GM11168 (cell line): Measurements from ENCODE around the gene TAF1A.

ENCODE experiments used
- in situ Hi-C: fragments of 300-500 bp; cut with MboI; formaldehyde crosslinking; loops from one replicate; pipeline ENCODE4 v1.12.0; 2022; ENCODE audit warnings: low sequenced_read_pairs; ENCODE audit not compliant: unreplicated experiment

Gene TAF1A

GRCh38 chr1:222601257-222601656, 11.5 kb upstream of the TAF1A start:
- in situ Hi-C loops = no loop called here

- in situ Hi-C loops = no loop called here
Measured at GRCh38 chr1:222600281-222600680, 10.5 kb upstream of the TAF1A start.

GRCh38 chr1:222596696-222597095, 7.0 kb upstream of the TAF1A start:
- in situ Hi-C loops = no loop called here

DNA sequence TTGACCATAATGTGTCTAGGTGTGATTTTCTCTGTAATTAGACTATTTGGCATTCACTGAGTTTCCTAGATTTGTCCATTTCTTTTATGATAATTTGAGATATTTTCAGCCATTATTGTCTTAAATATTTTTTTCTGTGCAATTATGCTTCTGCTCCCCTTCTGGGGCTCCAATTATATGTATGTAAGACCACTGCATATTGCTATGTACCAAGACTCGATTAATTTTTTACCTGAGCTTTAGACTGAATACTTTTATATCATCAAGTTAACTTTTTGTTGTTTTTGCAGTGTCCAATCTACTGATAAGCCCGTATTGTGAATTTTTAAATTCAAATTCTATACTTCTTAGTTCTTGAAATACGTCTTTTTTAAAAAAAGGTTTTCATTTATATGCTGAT, 5.1 kb upstream of the TAF1A start:
- in situ Hi-C loops = no loop called here

- in situ Hi-C loops = no loop called here
Measured at GRCh38 chr1:222592171-222592570, 2.4 kb upstream of the TAF1A start.

DNA sequence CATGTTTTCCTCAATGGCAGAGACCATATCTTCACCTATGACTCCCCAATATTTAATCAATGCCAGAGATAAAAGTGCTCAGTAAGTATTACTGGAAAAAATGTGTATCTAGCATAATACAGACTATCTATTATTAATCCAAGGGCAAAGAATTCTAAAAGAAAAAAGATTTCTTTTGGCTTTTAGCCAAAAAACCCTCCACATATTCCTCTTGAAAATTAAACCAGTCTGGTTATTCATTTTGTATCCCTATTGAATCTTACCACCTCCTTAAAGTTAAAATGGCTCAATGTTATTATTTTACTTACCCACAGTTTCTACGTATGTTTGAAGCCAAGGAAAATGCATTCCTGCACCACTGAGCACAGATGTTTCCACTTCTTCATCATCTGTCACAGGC, 1.6 kb downstream of the TAF1A start:
- in situ Hi-C loops = no loop called here

DNA sequence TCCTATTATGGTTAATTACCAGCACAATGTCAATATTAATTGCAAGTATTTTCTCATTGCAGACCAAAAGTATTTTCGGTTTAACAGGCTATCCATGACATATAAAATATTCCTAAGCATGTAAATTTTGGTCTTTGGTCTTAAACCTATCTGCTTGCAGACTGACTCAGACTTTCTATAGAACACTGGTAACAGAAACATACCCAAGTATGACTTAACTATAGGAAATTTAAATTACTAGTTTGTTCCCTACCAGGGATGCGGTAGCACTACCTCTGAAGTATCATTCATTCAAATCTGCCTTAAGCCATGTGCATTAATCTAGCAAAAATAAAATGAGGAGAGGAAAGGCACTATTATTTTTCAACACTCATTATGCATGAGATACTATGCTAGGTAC, 2.9 kb downstream of the TAF1A start:
- in situ Hi-C loops = no loop called here

GRCh38 chr1:222583079-222583478, 6.7 kb downstream of the TAF1A start:
- in situ Hi-C loops = no loop called here

- in situ Hi-C loops = no loop called here
Measured at GRCh38 chr1:222582099-222582774, 7.5 kb downstream of the TAF1A start.

DNA sequence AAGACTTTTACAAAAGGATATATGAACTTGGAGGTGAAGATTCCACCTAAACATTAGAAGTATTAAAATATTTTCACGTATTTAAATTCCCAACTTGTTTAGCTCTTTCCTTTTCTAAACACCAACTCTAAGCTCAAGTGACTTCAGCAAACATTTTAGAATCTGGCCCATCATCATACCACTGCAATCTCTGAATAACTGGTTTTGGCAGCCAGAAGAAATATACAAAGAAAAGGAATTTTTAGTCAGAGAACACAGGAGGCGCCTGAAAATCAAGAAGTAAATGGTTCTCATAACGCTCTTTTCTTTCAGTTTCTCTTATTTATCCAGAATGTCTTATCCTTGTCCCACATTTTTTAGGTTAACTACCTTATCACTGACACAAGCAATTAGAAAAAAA, 10.4 kb downstream of the TAF1A start:
- in situ Hi-C loops = no loop called here

- in situ Hi-C loops = no loop called here
Measured at GRCh38 chr1:222570837-222571236, 18.9 kb downstream of the TAF1A start.

DNA sequence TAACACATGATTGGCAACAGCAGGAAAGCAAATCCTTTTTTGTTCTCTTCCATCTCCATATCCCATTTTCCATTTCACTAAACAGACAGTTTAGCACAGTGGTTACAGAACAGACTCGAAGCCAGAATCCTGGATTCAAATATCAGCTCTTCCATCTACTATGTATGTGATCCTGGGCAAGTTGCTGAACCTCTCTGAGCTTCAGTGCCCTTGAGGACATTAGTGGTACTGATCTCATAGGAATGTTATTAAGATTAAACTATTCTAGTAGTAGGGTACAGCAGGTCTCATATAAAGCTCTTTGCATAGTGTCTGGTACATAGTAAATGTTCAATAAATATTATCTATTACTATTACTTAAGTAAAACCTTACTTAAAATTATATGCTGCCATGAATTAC, 28.1 kb downstream of the TAF1A start:
- in situ Hi-C loops = no loop called here

GRCh38 chr1:222557574-222557973, 32.2 kb downstream of the TAF1A start:
- in situ Hi-C loops = no loop called here

GRCh38 chr1:222557148-222557547, 32.6 kb downstream of the TAF1A start:
- in situ Hi-C loops = no loop called here

DNA sequence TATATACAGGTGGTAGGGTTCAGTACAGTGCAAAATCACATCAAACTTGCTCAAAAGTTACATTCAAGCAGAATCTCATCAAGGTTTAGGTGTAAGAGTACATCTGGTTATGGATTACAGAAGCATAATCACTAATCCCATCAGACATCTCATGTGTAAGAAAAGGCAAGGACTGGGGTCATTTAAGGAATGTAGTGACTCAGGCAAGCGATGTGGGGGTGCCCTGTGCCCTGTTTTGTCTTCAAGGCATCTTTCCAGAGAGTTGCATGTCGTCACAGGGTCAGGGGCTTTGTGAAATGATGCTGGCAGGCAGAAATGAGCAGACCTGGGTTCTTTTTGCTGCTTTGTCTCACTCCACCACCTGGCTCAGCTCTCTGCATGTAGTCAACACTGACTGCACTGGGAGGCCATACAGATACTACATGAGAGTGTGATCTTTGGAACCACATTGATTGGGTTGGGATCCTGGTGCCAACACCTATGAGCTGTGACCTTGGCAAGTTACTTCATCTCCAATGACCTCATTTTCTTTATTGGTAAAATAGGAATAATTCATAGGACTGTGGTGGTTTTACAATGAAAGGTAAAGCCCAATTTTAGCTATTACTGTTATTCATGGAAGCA, 33.6 kb downstream of the TAF1A start:
- in situ Hi-C loops = no loop called here

GRCh38 chr1:222554177-222554576, 35.6 kb downstream of the TAF1A start:
- in situ Hi-C loops = no loop called here

- in situ Hi-C loops = no loop called here
Measured at GRCh38 chr1:222552882-222553281, 36.9 kb downstream of the TAF1A start.

DNA sequence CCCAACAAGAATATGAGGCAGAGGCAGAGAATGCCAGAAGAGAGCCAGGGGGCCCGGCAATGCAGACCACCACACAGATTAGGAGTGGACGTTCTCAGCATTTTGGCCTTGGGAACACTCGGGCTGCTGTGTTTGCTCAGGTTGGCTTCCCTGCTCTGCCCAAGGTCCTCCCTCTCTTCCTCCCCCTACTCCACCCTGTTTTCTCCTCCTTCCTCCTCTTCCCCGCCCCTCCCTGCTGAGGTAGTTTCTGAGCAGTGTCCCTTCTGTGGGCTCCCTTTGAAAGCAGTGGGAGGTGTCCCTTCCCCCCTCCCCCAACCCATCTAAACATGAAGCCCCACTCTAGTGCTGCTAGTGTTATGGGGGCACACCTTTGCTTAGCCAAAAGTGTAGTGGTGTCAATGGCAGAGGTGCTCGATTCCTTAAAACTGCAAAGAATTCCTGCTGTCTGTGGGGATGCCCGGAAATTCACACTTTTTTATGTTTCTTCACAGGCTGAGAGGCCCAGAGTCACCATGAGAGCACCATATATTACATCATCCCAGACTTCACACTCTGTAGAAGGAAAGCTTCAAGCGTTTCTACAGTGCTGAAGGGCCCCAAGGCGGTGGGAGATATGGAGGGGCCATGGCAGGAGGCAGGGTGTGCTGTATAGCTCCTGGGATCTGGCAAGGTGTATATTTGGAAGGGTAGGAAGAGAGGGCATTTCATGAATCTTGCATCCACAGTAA, 41.6 kb downstream of the TAF1A start, which contains the start of gene HHIPL2:
Gene HHIPL2 (minus strand): TSS at position 161 of the 728 bp plus-strand sequence. CDS start 60 bp downstream, at position 101.
- in situ Hi-C loops = no loop called here

DNA sequence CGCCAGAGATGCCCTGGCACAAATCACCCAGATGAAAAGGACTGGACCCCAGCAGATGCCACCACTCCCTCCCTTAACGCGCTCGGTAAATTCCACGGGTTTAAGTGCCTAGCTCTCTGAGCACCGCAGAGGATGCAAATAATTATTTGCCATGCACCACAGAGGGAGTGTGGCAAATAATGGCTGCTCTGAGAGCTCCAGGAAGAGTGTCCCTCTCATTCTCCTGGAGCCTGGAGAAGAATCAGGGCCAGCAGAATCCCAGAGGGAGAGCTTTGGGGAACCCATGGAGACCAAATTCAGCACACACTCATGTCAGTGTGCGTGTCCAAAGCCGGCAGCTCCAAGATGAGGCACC, 42.5 kb downstream of the TAF1A start:
- in situ Hi-C loops = no loop called here

DNA sequence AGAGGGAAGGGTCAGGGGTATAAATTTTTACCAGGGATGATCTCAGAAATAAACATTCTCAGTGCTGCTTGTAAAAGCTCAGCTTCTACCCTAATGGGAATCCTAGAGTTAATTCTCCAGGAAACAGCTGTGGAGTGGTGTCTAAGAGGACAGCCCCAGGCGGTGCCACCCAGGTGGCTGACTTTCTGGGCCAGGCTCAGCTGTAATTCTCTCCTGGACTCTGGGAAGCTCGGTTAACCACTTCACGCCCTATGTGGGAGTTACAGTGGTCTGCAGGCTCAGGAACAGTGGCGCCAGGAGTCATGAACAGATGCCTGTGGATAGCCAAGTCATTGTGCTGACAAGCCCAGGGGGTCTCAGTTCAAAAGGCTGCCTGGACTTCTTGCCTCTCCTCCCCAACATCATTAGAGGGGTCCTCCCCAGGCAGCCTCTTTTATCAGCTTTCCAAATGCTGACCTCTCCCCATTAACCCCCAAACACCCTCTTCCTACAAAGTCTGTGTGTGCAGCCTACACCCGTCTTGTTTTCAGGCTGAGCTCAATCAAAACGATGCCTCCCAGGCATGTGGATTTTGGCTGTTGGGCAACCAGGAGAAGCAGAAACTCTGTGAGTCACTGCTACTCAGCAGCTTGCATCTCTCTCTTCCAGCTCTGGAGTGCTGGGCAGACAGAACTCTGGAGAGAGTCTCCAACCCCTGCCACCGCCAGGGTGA, 43.0 kb downstream of the TAF1A start:
- in situ Hi-C loops = no loop called here

- in situ Hi-C loops = no loop called here
Measured at GRCh38 chr1:222546091-222546490, 43.6 kb downstream of the TAF1A start.
